Caco-2 (cell line): Measurements from ENCODE around the gene TCF7L2. TPM values are rescaled to one million over a fixed set of nuclear protein-coding genes. Genes with fewer than 3 reads are reported as not detected.

Experiments used
- BruUV-seq: library from RNA; stranded (reverse); fragments of 400-500 nt; replicated peaks from 2 replicates; lab custom pipeline; 2021; lab: Mats Ljungman, UMichigan
- CTCF ChIA-PET: fragments of 300-600 bp; sonication (Branson Sonifier 250); formaldehyde crosslinking; loops from one replicate; lab custom pipeline; 2022; ENCODE audit warnings: antibody characterized with exemption; lab: Charles Lee
- POLR2A ChIA-PET: fragments of 300-600 bp; sonication (Branson Sonifier 250); formaldehyde crosslinking; loops from one replicate; lab custom pipeline; 2022; ENCODE audit warnings: antibody characterized with exemption; lab: Charles Lee
- DNase-seq, 2 experiments: peaks; one replicate each; pipeline versions ENCODE4 v3.0.0 to v3.0.0-alpha.2; 2020 to 2022
- H3K27me3 ChIP-seq: replicated peaks from 2 replicates; pipeline ENCODE4 v1.6.0; 2011; ENCODE audit warnings: low read length; ENCODE audit not compliant: control insufficient read depth, insufficient read depth
- H3K36me3 ChIP-seq: 2 replicates; pipeline ENCODE4 v1.5.1; 2011; ENCODE audit warnings: low read length; ENCODE audit not compliant: control insufficient read depth, insufficient read depth
- H3K4me1 ChIP-seq: fragments of 250-450 bp; sonication (Bioruptor Pico); 2 replicates; pipeline ENCODE4 v1.5.1; 2020; ENCODE audit warnings: mild to moderate bottlenecking
- H3K4me3 ChIP-seq: 2 replicates; pipeline ENCODE4 v1.5.1; 2011; ENCODE audit warnings: low read depth, mild to moderate bottlenecking, control low read depth, low read length
- H3K9me3 ChIP-seq: fragments of 250-450 bp; sonication (Bioruptor Pico); 2 replicates; pipeline ENCODE4 v1.5.1; 2020; ENCODE audit warnings: mild to moderate bottlenecking, moderate library complexity
- H3K27ac Mint-ChIP-seq: one replicate; pipeline ENCODE4 v1.8.0; 2022; ENCODE audit warnings: mixed read lengths; ENCODE audit not compliant: unreplicated experiment
- H3K27me3 Mint-ChIP-seq: one replicate; pipeline ENCODE4 v1.8.0; 2022; ENCODE audit warnings: mixed read lengths; ENCODE audit not compliant: insufficient read depth, unreplicated experiment
- H3K36me3 Mint-ChIP-seq: one replicate; pipeline ENCODE4 v1.8.0; 2022; ENCODE audit warnings: mild to moderate bottlenecking, mixed read lengths; ENCODE audit not compliant: insufficient read depth, unreplicated experiment
- H3K4me1 Mint-ChIP-seq: one replicate; pipeline ENCODE4 v1.8.0; 2022; ENCODE audit warnings: low read depth, mixed read lengths; ENCODE audit not compliant: unreplicated experiment
- H3K4me3 Mint-ChIP-seq: one replicate; pipeline ENCODE4 v1.8.0; 2022; ENCODE audit warnings: mild to moderate bottlenecking, moderate library complexity, mixed read lengths; ENCODE audit not compliant: unreplicated experiment
- H3K9me3 Mint-ChIP-seq: one replicate; pipeline ENCODE4 v1.8.0; 2022; ENCODE audit warnings: mixed read lengths; ENCODE audit not compliant: unreplicated experiment
- CTCF ChIP-seq, 2 experiments: fragments of 200-600 bp in 1 of 2; IDR thresholded peaks; 1 replicate in 1 of 2; 2 replicates in 1 of 2; pipeline versions ENCODE4 v1.5.1 to v1.8.0; 2011 to 2022; ENCODE audit warnings: antibody characterized with exemption in 1 of 2, control low read depth in 1 of 2, inconsistent platforms in 1 of 2, low read depth in 1 of 2, low read length in 1 of 2, mild to moderate bottlenecking in 1 of 2, moderate library complexity in 1 of 2; ENCODE audit not compliant: insufficient read depth in 1 of 2, severe bottlenecking in 1 of 2, unreplicated experiment in 1 of 2
- intact Hi-C: fragments of 100-400 bp; cut with micrococcal nuclease; formaldehyde crosslinking; loops from one replicate; pipeline ENCODE4 v1.10.0; 2022; ENCODE audit not compliant: unreplicated experiment
- total RNA-seq: library from RNA; stranded (reverse); gene quantifications from 2 replicates; pipeline ENCODE4 v1.2.3, GENCODE V29; 2022

Gene TCF7L2
- total RNA-seq, 1 experiment from 2014 or later: 45.4 TPM

DNA sequence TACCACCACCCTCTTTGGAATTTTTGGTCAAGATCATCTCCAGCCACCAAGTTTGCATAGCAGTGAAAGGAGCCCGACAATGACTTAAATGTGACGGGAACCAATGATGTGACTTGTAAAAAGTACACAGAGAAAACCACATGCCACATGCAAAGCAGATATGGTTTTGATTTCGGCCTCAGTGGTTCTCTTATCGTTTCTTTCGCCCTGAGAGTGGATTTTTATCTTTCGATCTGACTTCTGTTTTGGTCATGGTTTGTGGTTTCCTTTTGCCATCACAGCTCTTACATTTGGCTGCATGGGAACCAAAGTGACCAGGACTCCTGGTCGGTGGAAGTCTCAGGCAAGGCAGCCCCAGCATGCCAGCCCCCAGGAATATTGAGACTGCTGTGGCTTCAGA is 31.5 kb downstream of the TCF7L2 start:
- no peaks in the 10 kb centered on the region for H3K9me3 Mint-ChIP-seq
- no peak overlapping the region for H3K4me3 ChIP-seq
- H3K9me3 ChIP-seq: no peaks in the 10 kb centered on the region
- no peak overlapping the region for H3K27ac Mint-ChIP-seq
- H3K4me1 Mint-ChIP-seq: peaks cover 6% of the 10 kb centered on the region
- no peaks in the 10 kb centered on the region for H3K4me1 ChIP-seq
- no peaks in the 10 kb centered on the region; the same call in none of the 2 replicates for H3K36me3 ChIP-seq
- H3K4me3 Mint-ChIP-seq: no peak overlapping the region
- no TSS peak for BruUV-seq
- H3K27me3 Mint-ChIP-seq: no peaks in the 10 kb centered on the region
- ChIA-PET POLR2A (no interaction called here), CTCF (no interaction called here)
- DNase-seq: no peak
- intact Hi-C loops: no loop called here
- H3K27me3 ChIP-seq: no peaks in the 10 kb centered on the region
- peaks cover 41% of the 10 kb centered on the region for H3K36me3 Mint-ChIP-seq
- TF ChIP-seq CTCF (IDR thresholded peaks at IDR 0.05; ENCODE audit: insufficient read depth in 1 of 2, low read depth in 1 of 2, low read length in 1 of 2, severe bottlenecking in 1 of 2, unreplicated experiment in 1 of 2): no peak

DNA sequence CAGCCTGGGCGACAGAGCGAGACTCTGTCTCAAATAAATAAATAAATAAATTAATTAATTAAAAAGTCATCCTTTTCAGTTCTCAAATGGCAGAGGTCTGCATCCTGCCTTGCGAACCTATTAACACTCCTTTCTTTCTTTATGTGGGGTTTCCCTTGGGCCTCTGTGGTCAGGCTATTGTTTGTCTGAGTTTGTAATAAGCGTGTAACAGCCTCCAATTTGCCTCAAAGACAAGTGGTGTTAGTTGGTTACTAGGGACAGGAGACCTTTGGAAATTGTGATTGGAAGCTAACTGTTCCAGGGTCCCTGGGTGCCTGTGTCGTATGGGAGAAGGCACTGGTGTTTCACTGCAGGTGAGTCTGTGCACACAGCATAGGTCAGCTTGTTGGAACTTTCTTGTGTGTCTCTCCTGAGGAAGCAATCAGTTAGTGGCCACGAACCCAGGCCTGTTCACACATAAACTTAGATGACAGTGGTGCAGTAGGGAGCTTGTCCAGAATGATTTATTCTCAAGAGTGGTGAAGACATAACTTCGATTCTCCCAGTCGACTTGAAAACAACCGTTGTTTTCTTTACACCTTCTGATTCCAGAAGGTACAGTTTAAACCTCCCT is 33.5 kb downstream of the TCF7L2 start:
- no peak for TF ChIP-seq CTCF (IDR thresholded peaks at IDR 0.05; ENCODE audit: insufficient read depth in 1 of 2, low read depth in 1 of 2, low read length in 1 of 2, severe bottlenecking in 1 of 2, unreplicated experiment in 1 of 2)
- H3K9me3 ChIP-seq: no peaks in the 10 kb centered on the region
- no peaks in the 10 kb centered on the region for H3K27me3 Mint-ChIP-seq
- ChIA-PET CTCF (no interaction called here), POLR2A (no interaction called here)
- no peak overlapping the region for H3K4me3 Mint-ChIP-seq
- BruUV-seq: no TSS peak
- H3K4me1 ChIP-seq: no peaks in the 10 kb centered on the region
- no peaks in the 10 kb centered on the region; the same call in none of the 2 replicates for H3K36me3 ChIP-seq
- peaks cover 15% of the 10 kb centered on the region for H3K4me1 Mint-ChIP-seq
- no peak for DNase-seq
- no peak overlapping the region for H3K4me3 ChIP-seq
- no peaks in the 10 kb centered on the region for H3K9me3 Mint-ChIP-seq
- intact Hi-C loops: no loop called here
- H3K27ac Mint-ChIP-seq: no peak overlapping the region
- H3K27me3 ChIP-seq: no peaks in the 10 kb centered on the region
- peaks cover 38% of the 10 kb centered on the region for H3K36me3 Mint-ChIP-seq

- Histone ChIP-seq H3K9me3 (no peaks in the 10 kb centered on the region), H3K4me3 (no peak overlapping the region), H3K4me1 (no peaks in the 10 kb centered on the region), H3K36me3 (peaks cover 2% of the 10 kb centered on the region), H3K27me3 (no peaks in the 10 kb centered on the region)
- no peak overlapping the region for H3K27ac Mint-ChIP-seq
- ChIA-PET CTCF (no interaction called here), POLR2A (no interaction called here)
- H3K4me3 Mint-ChIP-seq: no peak overlapping the region
- intact Hi-C loops: no loop called here
- peaks cover 49% of the 10 kb centered on the region for H3K36me3 Mint-ChIP-seq
- DNase-seq: no peak
- no peaks in the 10 kb centered on the region for H3K27me3 Mint-ChIP-seq
- H3K4me1 Mint-ChIP-seq: peaks cover 15% of the 10 kb centered on the region
- TF ChIP-seq CTCF (IDR thresholded peaks at IDR 0.05; ENCODE audit: insufficient read depth in 1 of 2, low read depth in 1 of 2, low read length in 1 of 2, severe bottlenecking in 1 of 2, unreplicated experiment in 1 of 2): no peak
- no peaks in the 10 kb centered on the region for H3K9me3 Mint-ChIP-seq
- no TSS peak for BruUV-seq
Observed at GRCh38 chr10:112984756-112985155, 34.7 kb downstream of the TCF7L2 start.
